SH-SY5Y (cell line): ENCODE data around the gene HACL1.

ENCODE experiments used
- GATA2 ChIP-seq: IDR thresholded peaks from 2 replicates; pipeline ENCODE4 v1.6.1; 2011; ENCODE audit warnings: mild to moderate bottlenecking, low read depth, low read length
- GATA3 ChIP-seq: IDR thresholded peaks from 2 replicates; pipeline ENCODE4 v1.6.1; 2011; ENCODE audit warnings: low read depth, mild to moderate bottlenecking, low read length, moderate library complexity

GRCh38 chr3:15538345-15538744, 63.0 kb downstream of the HACL1 start:
- no peak for TF ChIP-seq GATA2
- TF ChIP-seq GATA3 = no peak
